GM20000 (cell line): ENCODE results near the gene DMRT3.

Source experiments
- DNase-seq: peaks from one replicate; pipeline ENCODE4 v3.0.0; 2012; ENCODE audit warnings: low spot score
- TF ChIP-seq, protein P1 (sequence below): IDR thresholded peaks from 2 replicates; pipeline ENCODE4 v1.5.1; 2012; ENCODE audit warnings: mild to moderate bottlenecking, control low read depth; ENCODE audit errors: extremely low read depth, missing control alignments

The DMRT3 gene

DNA sequence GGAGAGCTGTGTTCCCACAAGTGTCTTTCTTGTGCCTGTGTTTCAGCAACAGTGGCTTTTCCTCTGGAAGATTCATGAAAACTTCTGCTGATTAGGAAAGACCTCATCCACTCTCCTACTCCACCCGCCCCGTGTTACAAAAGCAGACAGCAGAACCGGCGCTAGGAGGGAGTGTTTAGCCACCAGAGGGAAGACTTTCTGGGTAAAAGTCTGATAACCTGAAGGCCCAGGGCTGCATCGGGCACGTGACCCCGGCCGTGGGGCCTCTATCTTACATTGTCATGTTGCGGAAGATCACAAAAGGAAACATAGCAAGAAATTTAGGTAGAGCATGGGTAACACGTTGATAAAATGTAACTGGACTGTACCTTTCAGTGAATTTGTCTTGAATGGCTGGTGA is 41.7 kb downstream of the DMRT3 start:
- no peak for DNase-seq
- TF ChIP-seq, protein P1, sequence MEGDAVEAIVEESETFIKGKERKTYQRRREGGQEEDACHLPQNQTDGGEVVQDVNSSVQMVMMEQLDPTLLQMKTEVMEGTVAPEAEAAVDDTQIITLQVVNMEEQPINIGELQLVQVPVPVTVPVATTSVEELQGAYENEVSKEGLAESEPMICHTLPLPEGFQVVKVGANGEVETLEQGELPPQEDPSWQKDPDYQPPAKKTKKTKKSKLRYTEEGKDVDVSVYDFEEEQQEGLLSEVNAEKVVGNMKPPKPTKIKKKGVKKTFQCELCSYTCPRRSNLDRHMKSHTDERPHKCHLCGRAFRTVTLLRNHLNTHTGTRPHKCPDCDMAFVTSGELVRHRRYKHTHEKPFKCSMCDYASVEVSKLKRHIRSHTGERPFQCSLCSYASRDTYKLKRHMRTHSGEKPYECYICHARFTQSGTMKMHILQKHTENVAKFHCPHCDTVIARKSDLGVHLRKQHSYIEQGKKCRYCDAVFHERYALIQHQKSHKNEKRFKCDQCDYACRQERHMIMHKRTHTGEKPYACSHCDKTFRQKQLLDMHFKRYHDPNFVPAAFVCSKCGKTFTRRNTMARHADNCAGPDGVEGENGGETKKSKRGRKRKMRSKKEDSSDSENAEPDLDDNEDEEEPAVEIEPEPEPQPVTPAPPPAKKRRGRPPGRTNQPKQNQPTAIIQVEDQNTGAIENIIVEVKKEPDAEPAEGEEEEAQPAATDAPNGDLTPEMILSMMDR, result no peak

DNA sequence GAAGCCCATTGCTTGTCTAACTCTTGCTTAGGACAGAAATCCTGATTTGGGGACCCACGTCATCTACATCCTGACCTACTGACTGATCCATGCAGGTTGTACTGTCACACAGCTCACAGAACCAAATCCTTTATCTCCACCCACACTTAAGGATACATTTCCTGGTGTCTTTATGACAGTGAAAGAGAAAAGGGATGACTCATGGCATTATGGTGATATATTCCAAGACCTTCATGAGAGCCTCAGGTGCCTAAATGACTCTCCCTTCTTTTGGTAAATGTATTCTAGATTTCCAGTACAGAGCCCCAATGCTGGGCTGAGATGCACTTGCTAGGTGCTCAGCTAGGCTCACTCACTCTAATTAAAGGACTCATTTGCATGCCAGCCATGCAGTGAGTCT is 47.7 kb downstream of the DMRT3 start:
- no peak for DNase-seq
- TF ChIP-seq, protein P1, result no peak

GRCh38 chr9:1025131-1025530 is 48.7 kb downstream of the DMRT3 start:
- no peak for DNase-seq
- TF ChIP-seq, protein P1, result no peak

GRCh38 chr9:1026219-1026618 is 49.8 kb downstream of the DMRT3 start:
- DNase-seq, result no peak
- TF ChIP-seq, protein P1, result no peak

GRCh38 chr9:1028501-1029190 is 52.2 kb downstream of the DMRT3 start:
- TF ChIP-seq, protein P1, result no peak

DNA sequence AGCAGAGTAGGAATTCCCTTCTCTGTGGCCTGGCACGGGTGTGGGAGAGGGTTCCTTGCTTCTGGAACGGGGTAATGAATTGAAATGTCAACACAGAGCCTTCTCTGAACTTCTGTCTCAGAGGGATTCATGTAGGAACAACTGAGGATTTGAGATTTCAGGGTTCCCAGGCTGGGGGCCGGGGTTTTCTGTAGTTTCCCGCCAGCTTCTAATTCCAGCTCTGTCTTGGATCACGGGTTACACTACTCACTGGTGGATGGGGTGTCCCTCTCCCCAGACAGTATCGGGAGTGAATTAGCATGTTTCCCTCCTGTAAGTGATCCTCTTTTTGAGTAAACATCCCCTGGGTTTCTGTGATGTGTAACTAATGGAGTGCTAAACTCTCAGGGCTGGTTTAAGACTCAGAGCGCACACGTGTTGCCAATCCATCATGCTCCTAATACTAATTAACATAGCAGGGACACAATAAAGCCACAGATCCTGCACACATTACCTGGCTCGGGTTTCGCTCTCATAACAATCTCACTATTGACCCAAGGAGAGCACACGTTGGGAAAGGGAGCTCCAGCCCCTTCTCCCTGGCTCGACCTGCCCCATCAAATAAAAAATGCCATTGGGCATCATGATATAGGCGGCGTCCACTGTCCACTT is 55.6 kb downstream of the DMRT3 start:
- DNase-seq, result no peak
- TF ChIP-seq, protein P1, result no peak

More at GRCh38 chr9:1028501-1029190, 52.2 kb downstream of the DMRT3 start:
- DNase-seq, result no peak

GRCh38 chr9:1034271-1034670 is 57.8 kb downstream of the DMRT3 start:
- TF ChIP-seq, protein P1, result no peak
- no peak for DNase-seq
